Activated naive CD8-positive, alpha-beta T cell treated with anti-CD3 and anti-CD28 coated beads, Interleukin-2, amount 10 ng/mL, durations not matched to agents 7 days and 5 days (primary cell): ENCODE measurements around the gene STAP1. TPM values are rescaled to one million over a fixed set of nuclear protein-coding genes. Genes with fewer than 3 reads are reported as not detected.
"Not testable (repeated sequence)": the region's sequence is repeated elsewhere in the genome, so short reads cannot be mapped to it uniquely, and the experiment has no call there.

Experiments
- ATAC-seq: fragments of 150-1000 bp; cut with Tn5 transposase; one replicate; pipeline ENCODE4 v1.10.0; 2021; ENCODE audit warnings: low read depth, moderate library complexity
- POLR2A ChIA-PET: fragments of 350-600 bp; sonication (Branson Sonifier 250); formaldehyde crosslinking; loops from one replicate; lab custom pipeline; 2021; ENCODE audit warnings: antibody characterized with exemption; lab: Charles Lee
- DNase-seq: peaks from one replicate; pipeline ENCODE4 v3.0.0; 2021
- H3K27ac Mint-ChIP-seq: one replicate; pipeline ENCODE4 v1.8.0; 2022; ENCODE audit warnings: mild to moderate bottlenecking, mixed read lengths
- H3K27me3 Mint-ChIP-seq: one replicate; pipeline ENCODE4 v1.8.0; 2022; ENCODE audit warnings: mild to moderate bottlenecking, moderate library complexity, mixed read lengths
- H3K36me3 Mint-ChIP-seq: one replicate; pipeline ENCODE4 v1.8.0; 2021; ENCODE audit warnings: mild to moderate bottlenecking, mixed read lengths
- H3K4me1 Mint-ChIP-seq: one replicate; pipeline ENCODE4 v1.8.0; 2021; ENCODE audit warnings: mixed read lengths
- H3K4me3 Mint-ChIP-seq: one replicate; pipeline ENCODE4 v1.8.0; 2022; ENCODE audit warnings: mild to moderate bottlenecking, moderate library complexity, mixed read lengths
- H3K9me3 Mint-ChIP-seq: one replicate; pipeline ENCODE4 v1.8.0; 2021; ENCODE audit warnings: mixed read lengths
- total RNA-seq, 2 experiments: library from RNA; stranded (reverse); gene quantifications; one replicate each; pipeline ENCODE4 v1.2.3, GENCODE V29; 2021

STAP1 gene
- total RNA-seq, 2 experiments from 2014 or later = 27.8 to 28.4 TPM

DNA sequence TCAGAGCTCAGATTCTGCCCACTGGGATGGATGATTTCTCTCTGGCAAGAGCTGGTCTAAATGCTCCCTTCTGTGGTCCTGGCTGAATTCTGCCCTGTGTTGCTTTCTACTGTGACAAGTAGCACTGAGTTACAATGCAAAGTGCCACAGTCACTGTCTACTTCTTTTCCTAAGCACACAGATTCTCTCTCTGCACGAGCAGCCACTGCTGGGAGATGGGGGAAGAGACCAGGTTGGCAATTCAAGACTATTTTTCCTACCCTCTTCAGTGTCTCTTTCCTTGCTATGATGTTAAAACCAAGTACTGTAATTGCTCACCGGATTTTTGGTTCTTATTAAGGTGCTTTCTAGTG is 45.5 kb downstream of the STAP1 start:
- peaks cover 77% of the 10 kb centered on the region for H3K36me3 Mint-ChIP-seq
- H3K9me3 Mint-ChIP-seq = peaks cover 14% of the 10 kb centered on the region
- no peak for ATAC-seq
- no peak for DNase-seq
- H3K4me1 Mint-ChIP-seq = peaks cover 2% of the 10 kb centered on the region
- H3K27me3 Mint-ChIP-seq = no peaks in the 10 kb centered on the region
- H3K27ac Mint-ChIP-seq = peak overlapping the region; percentile 38
- POLR2A ChIA-PET = no interaction called here
- H3K4me3 Mint-ChIP-seq = no peak overlapping the region

DNA sequence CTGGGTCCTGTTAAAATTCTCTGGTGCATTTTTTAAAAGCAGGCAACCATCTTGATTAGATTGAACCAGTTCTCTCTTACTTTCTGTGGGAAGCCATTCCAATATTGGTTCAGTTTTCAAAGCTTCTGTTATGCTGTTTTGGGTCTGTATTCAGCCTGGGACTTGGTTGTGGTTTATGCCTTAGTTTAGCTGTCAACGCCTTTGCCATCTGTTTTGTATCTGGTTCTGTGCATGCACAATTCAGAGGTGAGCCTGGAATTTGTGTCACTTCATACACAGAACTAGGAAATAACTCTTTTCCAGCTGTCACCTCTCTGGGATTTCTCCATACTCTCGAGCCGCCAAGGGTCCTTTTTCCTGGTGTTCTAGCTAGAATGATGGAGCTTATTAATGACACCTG is 46.2 kb downstream of the STAP1 start:
- no peak for DNase-seq
- Mint-ChIP-seq H3K4me3 (no peak overlapping the region), H3K4me1 (peaks cover 2% of the 10 kb centered on the region), H3K27me3 (no peaks in the 10 kb centered on the region), H3K27ac (no peak overlapping the region), H3K9me3 (peaks cover 14% of the 10 kb centered on the region), H3K36me3 (peaks cover 77% of the 10 kb centered on the region)
- no peak for ATAC-seq
- POLR2A ChIA-PET = no interaction called here

DNA sequence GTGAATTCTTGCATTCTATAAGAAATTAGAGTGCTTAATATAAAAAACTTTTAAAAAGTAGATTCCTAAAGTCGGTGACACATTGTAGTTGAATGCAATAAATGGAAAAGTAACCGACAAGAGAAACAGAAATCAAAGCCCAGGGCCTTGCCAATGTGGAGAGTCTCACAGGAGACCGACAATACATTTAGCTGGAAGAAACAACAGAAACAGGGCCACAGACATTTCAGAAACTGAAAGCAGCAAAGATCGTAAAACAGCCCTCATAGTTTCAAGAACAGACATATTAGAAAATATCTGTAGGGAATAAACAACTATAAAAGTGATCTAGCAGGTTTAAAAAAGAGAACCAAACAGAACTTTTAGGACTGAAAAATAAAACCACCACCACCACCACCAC is 49.5 kb downstream of the STAP1 start:
- Mint-ChIP-seq H3K4me3 (no peak overlapping the region), H3K9me3 (peaks cover 7% of the 10 kb centered on the region), H3K27ac (no peak overlapping the region), H3K36me3 (peaks cover 63% of the 10 kb centered on the region), H3K27me3 (no peaks in the 10 kb centered on the region), H3K4me1 (peaks cover 2% of the 10 kb centered on the region)
- DNase-seq (no peak), ATAC-seq (no peak)
- POLR2A ChIA-PET = interaction anchor here (1.6 kb wide), 1 partner anchor 63 kb away, joined by 4 read pairs; the partner anchor contains the start of gene CENPC

- H3K36me3 Mint-ChIP-seq = peaks cover 54% of the 10 kb centered on the region
- no peak for ATAC-seq
- POLR2A ChIA-PET = no interaction called here
- H3K27ac Mint-ChIP-seq = no peak overlapping the region
- H3K4me3 Mint-ChIP-seq = no peak overlapping the region
- no peaks in the 10 kb centered on the region for H3K27me3 Mint-ChIP-seq
- no peak for DNase-seq
- peaks cover 4% of the 10 kb centered on the region for H3K9me3 Mint-ChIP-seq
- no peaks in the 10 kb centered on the region for H3K4me1 Mint-ChIP-seq
These were observed 55.7 kb downstream of the STAP1 start for GRCh38 chr4:67614186-67614585.

DNA sequence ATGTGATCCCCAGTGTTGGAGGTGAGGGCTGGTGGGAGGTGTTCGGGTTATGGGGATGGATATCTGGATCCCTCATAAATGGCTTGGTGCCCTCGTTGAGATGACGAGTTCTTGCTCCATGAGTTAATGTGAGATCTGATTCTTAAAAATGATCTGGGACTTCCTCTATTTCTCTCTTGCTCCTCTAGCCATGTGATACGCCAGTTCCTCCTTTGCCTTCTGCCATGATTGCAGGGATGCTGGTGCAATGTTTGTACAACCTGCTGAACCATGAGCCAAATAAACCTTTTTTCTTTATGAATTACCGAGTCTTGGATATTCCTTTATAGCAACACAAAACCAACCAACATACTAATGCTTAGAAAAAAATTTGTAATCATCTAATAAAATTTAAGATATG is 56.6 kb downstream of the STAP1 start:
- ATAC-seq (no peak), DNase-seq (no peak)
- POLR2A ChIA-PET = no interaction called here
- no peak overlapping the region for H3K4me3 Mint-ChIP-seq
- H3K27me3 Mint-ChIP-seq = no peaks in the 10 kb centered on the region
- H3K36me3 Mint-ChIP-seq = peaks cover 52% of the 10 kb centered on the region
- no peaks in the 10 kb centered on the region for H3K4me1 Mint-ChIP-seq
- no peak overlapping the region for H3K27ac Mint-ChIP-seq
- peaks cover 3% of the 10 kb centered on the region for H3K9me3 Mint-ChIP-seq

- ATAC-seq = no peak
- no peaks in the 10 kb centered on the region for H3K27me3 Mint-ChIP-seq
- no peak for DNase-seq
- no peak overlapping the region for H3K4me3 Mint-ChIP-seq
- peaks cover 1% of the 10 kb centered on the region for H3K9me3 Mint-ChIP-seq
- H3K27ac Mint-ChIP-seq = no peak overlapping the region
- peaks cover 52% of the 10 kb centered on the region for H3K36me3 Mint-ChIP-seq
- POLR2A ChIA-PET = no interaction called here
- H3K4me1 Mint-ChIP-seq = no peaks in the 10 kb centered on the region
These were observed 58.0 kb downstream of the STAP1 start for GRCh38 chr4:67616478-67616877.

GRCh38 chr4:67624939-67625338 is 66.4 kb downstream of the STAP1 start:
- H3K27ac Mint-ChIP-seq = no peak overlapping the region
- H3K27me3 Mint-ChIP-seq = no peaks in the 10 kb centered on the region
- POLR2A ChIA-PET = no interaction called here
- no peak for ATAC-seq
- H3K4me1 Mint-ChIP-seq = peaks cover 4% of the 10 kb centered on the region
- no peak overlapping the region for H3K4me3 Mint-ChIP-seq
- no peaks in the 10 kb centered on the region for H3K9me3 Mint-ChIP-seq
- H3K36me3 Mint-ChIP-seq = peaks cover 24% of the 10 kb centered on the region
- no peak for DNase-seq

GRCh38 chr4:67632492-67632891 is 74.0 kb downstream of the STAP1 start:
- Mint-ChIP-seq H3K4me3 (peak overlapping the region; percentile 94), H3K9me3 (no peaks in the 10 kb centered on the region), H3K27me3 (no peaks in the 10 kb centered on the region), H3K4me1 (peaks cover 16% of the 10 kb centered on the region), H3K36me3 (peaks cover 45% of the 10 kb centered on the region), H3K27ac (peak overlapping the region; percentile 88)
- peak; percentile 97 for ATAC-seq
- DNase-seq = no peak
- POLR2A ChIA-PET = interaction anchor here (1.4 to 1.8 kb wide), 2 partner anchors 69 to 88 kb away, joined by 4 to 5 read pairs; partner anchors contain the start of genes CENPC and UBA6

GRCh38 chr4:67634741-67635140 is 76.2 kb downstream of the STAP1 start:
- DNase-seq = no peak
- H3K4me3 Mint-ChIP-seq = peak overlapping the region; percentile 94
- H3K4me1 Mint-ChIP-seq = peaks cover 19% of the 10 kb centered on the region
- no peak for ATAC-seq
- H3K27ac Mint-ChIP-seq = no peak overlapping the region
- H3K27me3 Mint-ChIP-seq = no peaks in the 10 kb centered on the region
- H3K36me3 Mint-ChIP-seq = peaks cover 51% of the 10 kb centered on the region
- POLR2A ChIA-PET = no interaction called here
- H3K9me3 Mint-ChIP-seq = no peaks in the 10 kb centered on the region

- H3K4me3 Mint-ChIP-seq = no peak overlapping the region
- H3K27ac Mint-ChIP-seq = no peak overlapping the region
These were observed 76.8 kb downstream of the STAP1 start for GRCh38 chr4:67635331-67635730.

GRCh38 chr4:67636978-67637377 is 78.5 kb downstream of the STAP1 start:
- H3K27me3 Mint-ChIP-seq, H3K4me3 Mint-ChIP-seq, DNase-seq, ATAC-seq, POLR2A ChIA-PET, H3K9me3 Mint-ChIP-seq, H3K27ac Mint-ChIP-seq: not testable (repeated sequence)
- H3K4me1 Mint-ChIP-seq = peaks cover 17% of the 10 kb centered on the region
- H3K36me3 Mint-ChIP-seq = peaks cover 53% of the 10 kb centered on the region

More at GRCh38 chr4:67635331-67635730, 76.8 kb downstream of the STAP1 start:
- H3K27me3 Mint-ChIP-seq = no peaks in the 10 kb centered on the region
- peaks cover 20% of the 10 kb centered on the region for H3K4me1 Mint-ChIP-seq
- POLR2A ChIA-PET = no interaction called here
- no peaks in the 10 kb centered on the region for H3K9me3 Mint-ChIP-seq
- ATAC-seq (no peak), DNase-seq (no peak)
- H3K36me3 Mint-ChIP-seq = peaks cover 53% of the 10 kb centered on the region

- H3K9me3 Mint-ChIP-seq = no peaks in the 10 kb centered on the region
- POLR2A ChIA-PET = no interaction called here
- peaks cover 14% of the 10 kb centered on the region for H3K4me1 Mint-ChIP-seq
- no peak for ATAC-seq
- H3K27me3 Mint-ChIP-seq = no peaks in the 10 kb centered on the region
- peaks cover 48% of the 10 kb centered on the region for H3K36me3 Mint-ChIP-seq
- peak overlapping the region; percentile 21 for H3K27ac Mint-ChIP-seq
- no peak for DNase-seq
- H3K4me3 Mint-ChIP-seq = no peak overlapping the region
These were observed 79.6 kb downstream of the STAP1 start for GRCh38 chr4:67638136-67638535.

DNA sequence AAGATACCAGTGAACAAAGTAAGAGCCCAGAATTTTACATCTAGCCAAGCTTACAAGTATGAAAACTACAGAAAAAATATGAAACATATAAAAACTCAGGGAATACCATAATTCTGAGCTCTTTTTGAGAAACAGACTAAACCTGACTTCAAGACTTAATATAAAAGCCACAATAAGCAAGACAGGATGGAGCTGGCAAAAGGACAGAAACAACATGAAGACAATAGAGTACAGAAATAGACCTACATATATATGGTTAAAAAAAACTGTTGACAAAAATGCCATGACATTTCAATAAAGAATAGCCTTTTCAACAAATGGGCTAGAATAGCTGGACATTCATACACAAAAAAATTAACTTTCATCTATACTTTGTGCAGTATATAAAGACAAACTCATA is 93.0 kb downstream of the STAP1 start:
- Mint-ChIP-seq H3K9me3 (peaks cover 7% of the 10 kb centered on the region), H3K4me3 (no peak overlapping the region), H3K36me3 (peaks cover 60% of the 10 kb centered on the region), H3K27me3 (no peaks in the 10 kb centered on the region), H3K4me1 (peaks cover 3% of the 10 kb centered on the region), H3K27ac (no peak overlapping the region)
- POLR2A ChIA-PET = no interaction called here
- ATAC-seq = no peak
- DNase-seq = no peak
